H1 (cell line): ENCODE results near the gene MYH7.

Experiments used
- CTCF ChIP-seq, 3 experiments: IDR thresholded peaks; 1 replicate in 2 of 3; 2 replicates in 1 of 3; pipeline versions ENCODE4 v1.5.1 to v1.6.1; 2011; ENCODE audit warnings: low read length in 3 of 3, mild to moderate bottlenecking in 3 of 3, inconsistent platforms in 2 of 3, low read depth in 1 of 3, moderate library complexity in 1 of 3; ENCODE audit not compliant: insufficient read depth in 1 of 3; ENCODE audit errors: control extremely low read depth in 1 of 3
- JUN ChIP-seq: IDR thresholded peaks from 2 replicates; pipeline ENCODE4 v1.6.1; 2011; ENCODE audit warnings: low read depth, mild to moderate bottlenecking, improper control_type of control experiment, low read length

- TF ChIP-seq CTCF (IDR thresholded peaks at IDR 0.05; ENCODE audit: control extremely low read depth in 1 of 3, insufficient read depth in 1 of 3, low read depth in 1 of 3, low read length in 3 of 3) (no peak), JUN (no peak)
Observed at GRCh38 chr14:23469906-23470403, 34.5 kb upstream of the MYH7 start.
